Measurements from ENCODE around the gene S1PR4. TPM values are rescaled to one million over a fixed set of nuclear protein-coding genes. Genes with fewer than 3 reads are reported as not detected.

S1PR4 gene
- total and polyA plus RNA-seq, 4 experiments from 2014 or later, result 231 to 503 (median 341) TPM

- Mint-ChIP-seq H3K9me3 (peaks cover 0 to 7% (median 0%) of the 10 kb centered on the region in 8 donors), H3K36me3 (peaks cover 10 to 11% of the 10 kb centered on the region in 2 donors), H3K27me3 (no peaks in the 10 kb centered on the region), H3K4me3 (peak overlapping the region in 6 of 8 donors; percentile 6 to 69 (median 42)), H3K4me1 (peaks cover 9 to 13% (median 11%) of the 10 kb centered on the region in 4 donors), H3K27ac (peak overlapping the region in 6 of 7 donors; percentile 43 to 92 (median 81))
- no peak for DNase-seq
- H3K36me3 ChIP-seq (ENCODE audit: insufficient read depth, low read length), result no peaks in the 10 kb centered on the region
- peaks cover 29% of the 10 kb centered on the region for H3K4me1 ChIP-seq (ENCODE audit: insufficient read depth, low read length)
- no peak overlapping the region for H3K4me3 ChIP-seq (ENCODE audit: low read length in 2 of 2)
- H3K9me3 ChIP-seq (ENCODE audit: control insufficient read depth in 1 of 2, low read length in 2 of 2), result no peaks in the 10 kb centered on the region
- ChIA-PET POLR2A (ENCODE audit: partially characterized antibody) (interaction anchor here (1.3 to 1.9 kb wide), 2 partner anchors 14 to 28 kb away, joined by 3 to 5 read pairs; no protein-coding TSS in a partner anchor), CTCF (ENCODE audit: partially characterized antibody) (interaction anchor here (1.5 to 5.6 kb wide), 2 partner anchors 11 to 29 kb away, joined by 4 to 101 read pairs; no protein-coding TSS in a partner anchor)
- H3K27me3 ChIP-seq (ENCODE audit: insufficient read depth, low read length), result no peaks in the 10 kb centered on the region
- intact Hi-C loops (cut with micrococcal nuclease), result no loop called here
- H3K27ac ChIP-seq (ENCODE audit: low read depth, low read length), result no peak overlapping the region
Measured at GRCh38 chr19:3157096-3157845, 21.3 kb upstream of the S1PR4 start.

- ChIA-PET POLR2A (ENCODE audit: partially characterized antibody) (interaction anchor here (0.6 to 1.2 kb wide), 2 partner anchors 18 to 60 kb away, joined by 3 to 5 read pairs; no protein-coding TSS in a partner anchor), CTCF (ENCODE audit: partially characterized antibody) (interaction anchor here (0.9 to 5.6 kb wide), 9 partner anchors 13 to 197 kb away, joined by 3 to 101 read pairs (median 11); no protein-coding TSS in a partner anchor)
- intact Hi-C loops (cut with micrococcal nuclease), result no loop called here
- Histone ChIP-seq H3K27me3 (ENCODE audit: insufficient read depth, low read length) (no peaks in the 10 kb centered on the region), H3K27ac (ENCODE audit: low read depth, low read length) (no peak overlapping the region), H3K4me1 (ENCODE audit: insufficient read depth, low read length) (peaks cover 30% of the 10 kb centered on the region), H3K36me3 (ENCODE audit: insufficient read depth, low read length) (no peaks in the 10 kb centered on the region), H3K4me3 (ENCODE audit: low read length in 2 of 2) (no peak overlapping the region), H3K9me3 (ENCODE audit: control insufficient read depth in 1 of 2, low read length in 2 of 2) (no peaks in the 10 kb centered on the region)
- Mint-ChIP-seq H3K27ac (peak overlapping the region in 6 of 7 donors; percentile 15 to 89 (median 48)), H3K9me3 (peaks cover 0 to 7% (median 0%) of the 10 kb centered on the region in 8 donors), H3K27me3 (no peaks in the 10 kb centered on the region), H3K4me1 (peaks cover 15 to 23% (median 18%) of the 10 kb centered on the region in 4 donors), H3K4me3 (no peak overlapping the region), H3K36me3 (peaks cover 11 to 16% of the 10 kb centered on the region in 2 donors)
- no peak for DNase-seq
Measured at GRCh38 chr19:3159565-3159964, 19.0 kb upstream of the S1PR4 start.

- no peak overlapping the region for H3K4me3 Mint-ChIP-seq
- no peaks in the 10 kb centered on the region for H3K27me3 Mint-ChIP-seq
- H3K27ac Mint-ChIP-seq, result peak overlapping the region; percentile 38 to 86 (median 74)
- Histone ChIP-seq H3K4me1 (ENCODE audit: insufficient read depth, low read length) (peaks cover 23% of the 10 kb centered on the region), H3K27ac (ENCODE audit: low read depth, low read length) (no peak overlapping the region), H3K27me3 (ENCODE audit: insufficient read depth, low read length) (no peaks in the 10 kb centered on the region), H3K9me3 (ENCODE audit: control insufficient read depth in 1 of 2, low read length in 2 of 2) (no peaks in the 10 kb centered on the region), H3K4me3 (ENCODE audit: low read length in 2 of 2) (no peak overlapping the region), H3K36me3 (ENCODE audit: insufficient read depth, low read length) (no peaks in the 10 kb centered on the region)
- DNase-seq, result no peak
- ChIA-PET CTCF (ENCODE audit: partially characterized antibody) (interaction anchor here (0.6 to 5.6 kb wide), 10 partner anchors 13 to 209 kb away, joined by 3 to 101 read pairs (median 8); no protein-coding TSS in a partner anchor), POLR2A (ENCODE audit: partially characterized antibody) (interaction anchor here (1.2 kb wide), 1 partner anchor 17 kb away, joined by 5 read pairs; no protein-coding TSS in a partner anchor)
- intact Hi-C loops (cut with micrococcal nuclease), result loop anchor here (5.0 kb wide), 1 partner anchor 208 kb away; no protein-coding TSS in a partner anchor
- H3K9me3 Mint-ChIP-seq, result peaks cover 0 to 7% (median 0%) of the 10 kb centered on the region in 8 donors
- H3K4me1 Mint-ChIP-seq, result peaks cover 15 to 24% (median 20%) of the 10 kb centered on the region in 4 donors
- H3K36me3 Mint-ChIP-seq, result peaks cover 11 to 13% of the 10 kb centered on the region in 2 donors
Measured at GRCh38 chr19:3160219-3160618, 18.4 kb upstream of the S1PR4 start.

GRCh38 chr19:3161453-3161852 lies 17.1 kb upstream of the S1PR4 start:
- no peak overlapping the region for H3K27ac ChIP-seq (ENCODE audit: low read depth, low read length)
- peaks cover 9 to 30% (median 21%) of the 10 kb centered on the region in 4 donors for H3K4me1 Mint-ChIP-seq
- no peaks in the 10 kb centered on the region for H3K9me3 ChIP-seq (ENCODE audit: control insufficient read depth in 1 of 2, low read length in 2 of 2)
- no peaks in the 10 kb centered on the region for H3K27me3 Mint-ChIP-seq
- ChIA-PET CTCF (ENCODE audit: partially characterized antibody) (interaction anchor here (0.8 to 5.6 kb wide), 12 partner anchors 9 to 85 kb away, joined by 3 to 101 read pairs (median 8); no protein-coding TSS in a partner anchor), POLR2A (ENCODE audit: partially characterized antibody) (interaction anchor here (0.6 to 1.6 kb wide), 2 partner anchors 16 to 18 kb away, joined by 3 to 6 read pairs; partner anchors contain the start of gene S1PR4)
- peak overlapping the region; percentile 25 to 70 (median 42) for H3K27ac Mint-ChIP-seq
- H3K36me3 ChIP-seq (ENCODE audit: insufficient read depth, low read length), result no peaks in the 10 kb centered on the region
- DNase-seq, result no peak
- peaks cover 0 to 7% (median 0%) of the 10 kb centered on the region in 8 donors for H3K9me3 Mint-ChIP-seq
- H3K4me1 ChIP-seq (ENCODE audit: insufficient read depth, low read length), result peaks cover 11% of the 10 kb centered on the region
- H3K27me3 ChIP-seq (ENCODE audit: insufficient read depth, low read length), result no peaks in the 10 kb centered on the region
- H3K4me3 Mint-ChIP-seq, result no peak overlapping the region
- intact Hi-C loops (cut with micrococcal nuclease), result loop anchor here (5.0 kb wide), 1 partner anchor 209 kb away; no protein-coding TSS in a partner anchor
- H3K4me3 ChIP-seq (ENCODE audit: low read length in 2 of 2), result no peak overlapping the region
- H3K36me3 Mint-ChIP-seq, result peaks cover 13 to 15% of the 10 kb centered on the region in 2 donors

GRCh38 chr19:3162418-3163229 lies 15.9 kb upstream of the S1PR4 start:
- intact Hi-C loops (cut with micrococcal nuclease), result loop anchor here (1.0 to 5.0 kb wide), 6 partner anchors 16 to 210 kb away; partner anchors contain the start of gene S1PR4
- H3K27me3 Mint-ChIP-seq, result no peaks in the 10 kb centered on the region
- no peaks in the 10 kb centered on the region for H3K27me3 ChIP-seq (ENCODE audit: insufficient read depth, low read length)
- CTCF ChIA-PET (ENCODE audit: partially characterized antibody), result interaction anchor here (0.9 to 5.6 kb wide), 16 partner anchors 8 to 102 kb away, joined by 3 to 101 read pairs (median 6); no protein-coding TSS in a partner anchor
- POLR2A ChIA-PET (ENCODE audit: partially characterized antibody), result interaction anchor here (1.1 to 1.5 kb wide), 2 partner anchors 22 to 33 kb away, joined by 4 to 6 read pairs; no protein-coding TSS in a partner anchor
- H3K4me3 ChIP-seq (ENCODE audit: low read length in 2 of 2), result no peak overlapping the region
- H3K27ac Mint-ChIP-seq, result peak overlapping the region; percentile 50 to 92 (median 77)
- H3K36me3 ChIP-seq (ENCODE audit: insufficient read depth, low read length), result no peaks in the 10 kb centered on the region
- H3K9me3 Mint-ChIP-seq, result peaks cover 0 to 7% (median 0%) of the 10 kb centered on the region in 8 donors
- no peak overlapping the region for H3K4me3 Mint-ChIP-seq
- H3K36me3 Mint-ChIP-seq, result peaks cover 13 to 15% of the 10 kb centered on the region in 2 donors
- H3K4me1 ChIP-seq (ENCODE audit: insufficient read depth, low read length), result peaks cover 11% of the 10 kb centered on the region
- DNase-seq, result no peak
- peaks cover 7 to 30% (median 16%) of the 10 kb centered on the region in 4 donors for H3K4me1 Mint-ChIP-seq
- no peaks in the 10 kb centered on the region for H3K9me3 ChIP-seq (ENCODE audit: control insufficient read depth in 1 of 2, low read length in 2 of 2)
- H3K27ac ChIP-seq (ENCODE audit: low read depth, low read length), result no peak overlapping the region

GRCh38 chr19:3163230-3163886 lies 15.2 kb upstream of the S1PR4 start:
- Histone ChIP-seq H3K36me3 (ENCODE audit: insufficient read depth, low read length) (no peaks in the 10 kb centered on the region), H3K4me1 (ENCODE audit: insufficient read depth, low read length) (peaks cover 11% of the 10 kb centered on the region), H3K4me3 (ENCODE audit: low read length in 2 of 2) (no peak overlapping the region), H3K27me3 (ENCODE audit: insufficient read depth, low read length) (no peaks in the 10 kb centered on the region), H3K9me3 (ENCODE audit: control insufficient read depth in 1 of 2, low read length in 2 of 2) (no peaks in the 10 kb centered on the region), H3K27ac (ENCODE audit: low read depth, low read length) (no peak overlapping the region)
- peaks cover 9 to 30% (median 15%) of the 10 kb centered on the region in 4 donors for H3K4me1 Mint-ChIP-seq
- CTCF ChIA-PET (ENCODE audit: partially characterized antibody), result interaction anchor here (0.9 to 3.9 kb wide), 14 partner anchors 10 to 213 kb away, joined by 3 to 68 read pairs (median 5); no protein-coding TSS in a partner anchor
- peak; percentile 69 to 73 (median 71) for DNase-seq
- peaks cover 13 to 15% of the 10 kb centered on the region in 2 donors for H3K36me3 Mint-ChIP-seq
- H3K27me3 Mint-ChIP-seq, result no peaks in the 10 kb centered on the region
- intact Hi-C loops (cut with micrococcal nuclease), result loop anchor here (1.0 to 5.0 kb wide), 6 partner anchors 15 to 211 kb away; partner anchors contain the start of gene S1PR4
- H3K9me3 Mint-ChIP-seq, result peaks cover 0 to 7% (median 0%) of the 10 kb centered on the region in 8 donors
- peak overlapping the region; percentile 62 to 92 (median 77) for H3K27ac Mint-ChIP-seq
- POLR2A ChIA-PET (ENCODE audit: partially characterized antibody), result interaction anchor here (0.7 to 1.5 kb wide), 2 partner anchors 21 to 1297 kb away, joined by 4 to 6 read pairs; no protein-coding TSS in a partner anchor
- peak overlapping the region in 3 of 8 donors; percentile 5 to 55 (median 55) for H3K4me3 Mint-ChIP-seq

All from CD4-positive, alpha-beta memory T cell (primary cell).